A673 (cell line): ENCODE measurements around the gene AMBN.

Experiments
- EZH2 ChIP-seq: fragments of 200-600 bp; sonication (generic); IDR thresholded peaks from 2 replicates; pipeline ENCODE4 v1.6.1; 2017; ENCODE audit warnings: borderline replicate concordance, low read depth, mild to moderate bottlenecking, mixed read lengths, antibody characterized with exemption, low read length; ENCODE audit not compliant: poor library complexity, severe bottlenecking
- TF ChIP-seq, protein P1 (sequence below): fragments of 300-800, 200-600 bp; sonication (generic); conservative IDR thresholded peaks from 2 replicates; pipeline ENCODE4 v1.5.1; 2017; ENCODE audit warnings: low read depth, mild to moderate bottlenecking, antibody characterized with exemption, low read length, moderate library complexity, mixed read lengths

DNA sequence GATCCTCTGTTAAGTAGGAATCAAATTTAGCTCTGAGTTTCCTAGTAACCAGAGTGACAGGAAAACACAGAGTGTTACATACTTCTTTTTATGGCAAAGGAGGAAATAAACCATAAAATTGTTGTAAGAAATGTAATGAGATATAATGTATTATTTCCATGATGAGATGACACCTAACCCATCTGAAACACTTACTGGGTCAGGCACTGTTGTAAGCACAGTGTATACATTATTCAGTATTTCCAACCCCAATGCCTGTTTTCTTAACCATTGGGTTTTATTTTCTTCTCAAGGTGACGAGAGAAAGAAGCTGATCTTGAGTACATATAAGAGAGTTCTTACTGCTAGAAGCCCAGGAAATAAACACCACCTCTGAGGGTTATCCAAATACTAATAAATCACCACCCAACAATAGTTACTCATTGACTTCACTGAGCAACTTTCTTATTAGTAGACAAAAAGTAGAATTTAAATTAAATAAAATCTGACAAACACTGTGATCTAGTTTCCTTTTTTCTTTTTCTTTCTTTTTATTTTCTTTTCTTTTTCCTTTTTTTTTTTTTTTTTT is 32.3 kb downstream of the AMBN start:
- TF ChIP-seq, protein P1, sequence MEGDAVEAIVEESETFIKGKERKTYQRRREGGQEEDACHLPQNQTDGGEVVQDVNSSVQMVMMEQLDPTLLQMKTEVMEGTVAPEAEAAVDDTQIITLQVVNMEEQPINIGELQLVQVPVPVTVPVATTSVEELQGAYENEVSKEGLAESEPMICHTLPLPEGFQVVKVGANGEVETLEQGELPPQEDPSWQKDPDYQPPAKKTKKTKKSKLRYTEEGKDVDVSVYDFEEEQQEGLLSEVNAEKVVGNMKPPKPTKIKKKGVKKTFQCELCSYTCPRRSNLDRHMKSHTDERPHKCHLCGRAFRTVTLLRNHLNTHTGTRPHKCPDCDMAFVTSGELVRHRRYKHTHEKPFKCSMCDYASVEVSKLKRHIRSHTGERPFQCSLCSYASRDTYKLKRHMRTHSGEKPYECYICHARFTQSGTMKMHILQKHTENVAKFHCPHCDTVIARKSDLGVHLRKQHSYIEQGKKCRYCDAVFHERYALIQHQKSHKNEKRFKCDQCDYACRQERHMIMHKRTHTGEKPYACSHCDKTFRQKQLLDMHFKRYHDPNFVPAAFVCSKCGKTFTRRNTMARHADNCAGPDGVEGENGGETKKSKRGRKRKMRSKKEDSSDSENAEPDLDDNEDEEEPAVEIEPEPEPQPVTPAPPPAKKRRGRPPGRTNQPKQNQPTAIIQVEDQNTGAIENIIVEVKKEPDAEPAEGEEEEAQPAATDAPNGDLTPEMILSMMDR, result no peak
- TF ChIP-seq EZH2, result no peak
